Spleen (tissue), 7 donors: ENCODE results near the gene LPIN3.

Experiments
- POLR2AphosphoS5 ChIP-seq, 3 donors: sonication (generic); formaldehyde crosslinking; IDR thresholded peaks; one replicate each; pipeline ENCODE4 v1.5.1; 2017; ENCODE audit warnings: antibody characterized with exemption in 3 of 3
- TF ChIP-seq, protein P1 (sequence below), 11 experiments: fragments of 200-600 bp in 7 of 11; fragments of 450-650 bp in 4 of 11; sonication (generic) in 4 of 11; IDR thresholded peaks in 8 of 11; conservative IDR thresholded peaks in 3 of 11; 1 replicate in 7 of 11; 2 replicates in 4 of 11; pipeline versions ENCODE4 v1.4.0 to v1.8.0; 2016 to 2021; ENCODE audit warnings: antibody characterized with exemption in 11 of 11, inconsistent platforms in 4 of 11, mild to moderate bottlenecking in 1 of 11
- donor health status: DM: no; HTN: no; CAD: no; lungs with moderate emphysema.
- donor health status: DM: no; HTN: no; CAD: no.
- donor health status: DM: no; HTN: no; CAD: no.

DNA sequence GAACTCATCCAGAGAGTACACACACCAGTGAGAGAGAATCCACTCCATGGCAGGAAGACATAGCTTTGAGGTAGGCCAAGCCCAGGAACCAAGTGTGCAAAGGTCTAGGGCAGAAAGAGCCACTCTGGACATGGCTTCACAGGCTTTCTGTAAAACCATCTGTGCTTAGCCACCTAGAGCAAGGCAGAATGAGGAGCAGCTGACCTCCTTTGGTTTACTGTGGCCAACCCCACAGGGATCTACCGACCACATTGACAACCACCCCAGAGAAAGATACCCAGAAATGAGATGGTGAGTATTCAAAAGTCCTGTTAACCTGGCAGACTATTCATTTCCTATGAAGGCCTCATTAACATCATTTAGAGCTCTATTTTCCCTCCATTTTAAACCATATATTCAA lies 33.6 kb upstream of the LPIN3 start:
- TF ChIP-seq POLR2AphosphoS5 (IDR thresholded peaks at IDR 0.05) = no peak
- TF ChIP-seq, protein P1, sequence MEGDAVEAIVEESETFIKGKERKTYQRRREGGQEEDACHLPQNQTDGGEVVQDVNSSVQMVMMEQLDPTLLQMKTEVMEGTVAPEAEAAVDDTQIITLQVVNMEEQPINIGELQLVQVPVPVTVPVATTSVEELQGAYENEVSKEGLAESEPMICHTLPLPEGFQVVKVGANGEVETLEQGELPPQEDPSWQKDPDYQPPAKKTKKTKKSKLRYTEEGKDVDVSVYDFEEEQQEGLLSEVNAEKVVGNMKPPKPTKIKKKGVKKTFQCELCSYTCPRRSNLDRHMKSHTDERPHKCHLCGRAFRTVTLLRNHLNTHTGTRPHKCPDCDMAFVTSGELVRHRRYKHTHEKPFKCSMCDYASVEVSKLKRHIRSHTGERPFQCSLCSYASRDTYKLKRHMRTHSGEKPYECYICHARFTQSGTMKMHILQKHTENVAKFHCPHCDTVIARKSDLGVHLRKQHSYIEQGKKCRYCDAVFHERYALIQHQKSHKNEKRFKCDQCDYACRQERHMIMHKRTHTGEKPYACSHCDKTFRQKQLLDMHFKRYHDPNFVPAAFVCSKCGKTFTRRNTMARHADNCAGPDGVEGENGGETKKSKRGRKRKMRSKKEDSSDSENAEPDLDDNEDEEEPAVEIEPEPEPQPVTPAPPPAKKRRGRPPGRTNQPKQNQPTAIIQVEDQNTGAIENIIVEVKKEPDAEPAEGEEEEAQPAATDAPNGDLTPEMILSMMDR (IDR thresholded peaks at IDR 0.05 in 8 of 11, conservative IDR thresholded peaks at IDR 0.05 in 3 of 11) = no peak
